ENCODE data around the gene CACNA1E.

The CACNA1E gene

DNA sequence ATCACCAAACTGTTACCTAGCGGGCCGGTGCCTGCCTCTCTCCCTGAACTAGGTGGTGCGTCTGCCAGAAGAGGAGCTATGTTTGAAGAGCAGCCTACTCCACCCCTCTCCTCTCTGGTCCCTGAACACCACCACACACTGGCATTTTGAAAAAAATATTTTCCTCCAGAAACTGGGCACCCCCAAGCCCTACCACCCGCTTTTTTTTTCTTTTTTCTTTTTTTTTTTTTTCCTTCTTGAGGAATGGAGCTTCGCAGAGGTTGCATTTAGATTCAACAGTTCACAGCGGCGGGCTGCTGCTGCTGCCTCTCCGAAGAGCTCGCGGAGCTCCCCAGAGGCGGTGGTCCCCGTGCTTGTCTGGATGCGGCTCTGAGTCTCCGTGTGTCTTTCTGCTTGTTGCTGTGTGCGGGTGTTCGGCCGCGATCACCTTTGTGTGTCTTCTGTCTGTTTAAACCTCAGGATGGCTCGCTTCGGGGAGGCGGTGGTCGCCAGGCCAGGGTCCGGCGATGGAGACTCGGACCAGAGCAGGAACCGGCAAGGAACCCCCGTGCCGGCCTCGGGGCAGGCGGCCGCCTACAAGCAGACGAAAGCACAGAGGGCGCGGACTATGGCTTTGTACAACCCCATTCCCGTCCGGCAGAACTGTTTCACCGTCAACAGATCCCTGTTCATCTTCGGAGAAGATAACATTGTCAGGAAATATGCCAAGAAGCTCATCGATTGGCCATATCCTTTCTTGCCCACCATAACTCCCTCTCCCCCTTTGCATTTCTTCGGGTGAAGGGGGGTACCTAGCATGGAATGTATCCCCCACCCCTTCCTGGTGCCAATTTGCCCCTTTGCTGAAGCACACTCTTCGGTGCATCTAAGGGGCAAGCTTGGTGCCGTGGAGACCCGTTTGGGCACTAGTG, at the start of gene CACNA1E:
Gene CACNA1E, plus strand, starts transcription at position 233 of the 911 bp plus-strand sequence. Its CDS starts 228 bp downstream, at position 461.
- no peak for DNase-seq

DNA sequence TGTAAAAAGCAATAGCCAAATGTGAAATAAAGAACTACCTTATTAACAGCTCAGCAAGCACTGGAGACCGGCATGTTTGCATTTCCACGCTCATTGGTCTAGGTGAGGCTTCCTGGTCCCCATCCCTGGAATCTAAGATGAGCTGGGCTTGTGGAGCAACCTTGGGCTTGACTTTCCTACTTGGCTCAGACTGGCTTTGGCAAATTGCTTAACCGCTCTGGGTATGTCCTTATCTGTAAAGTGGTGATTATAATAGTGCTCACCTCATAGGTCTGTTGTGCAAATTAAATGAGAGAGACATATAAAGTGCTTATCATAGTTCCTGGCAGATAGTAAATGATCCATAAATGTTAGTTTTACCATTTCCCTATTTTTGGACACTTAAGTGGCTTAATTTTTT, 49.4 kb upstream of the CACNA1E start:
- no peak for DNase-seq

DNA sequence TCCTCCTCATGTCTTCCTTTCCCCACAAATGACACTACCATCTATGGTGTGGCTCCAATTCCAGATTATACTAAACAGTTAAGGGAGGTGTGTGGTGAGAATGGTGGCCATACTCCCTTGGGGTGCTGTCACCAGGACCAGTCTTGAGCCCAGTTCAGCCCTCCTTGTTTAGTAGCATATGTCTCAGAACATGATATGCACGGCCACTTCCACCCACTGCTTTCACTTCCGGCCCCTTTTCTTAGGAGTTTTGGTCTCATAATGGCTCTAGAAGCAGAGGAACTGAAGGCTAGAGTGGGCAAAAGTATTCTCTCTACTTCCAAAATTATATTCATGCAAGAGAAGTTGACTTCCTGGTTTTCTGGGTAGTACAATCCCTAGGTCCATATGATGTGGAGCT, 45.3 kb upstream of the CACNA1E start:
- no peak for DNase-seq

DNA sequence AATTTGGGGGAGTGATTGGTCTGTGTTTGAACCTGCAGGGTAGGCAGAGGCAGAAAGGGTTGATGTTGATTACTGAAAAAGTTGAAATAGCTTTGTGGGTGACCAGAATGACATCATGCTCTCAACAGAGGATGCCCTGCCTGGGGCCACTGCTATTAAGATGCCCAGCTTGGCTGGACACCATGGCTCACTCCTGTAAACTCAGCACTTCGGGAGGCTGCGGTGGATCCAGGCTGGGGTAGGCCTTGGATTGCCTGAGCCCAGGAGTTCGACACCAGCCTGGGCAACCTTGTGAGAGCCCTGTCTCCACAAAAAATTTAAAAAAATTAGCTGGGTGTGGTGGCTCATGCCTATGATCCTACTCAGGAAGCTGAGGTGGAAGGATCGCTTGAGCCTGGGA, 42.8 kb upstream of the CACNA1E start:
- no peak for DNase-seq

DNA sequence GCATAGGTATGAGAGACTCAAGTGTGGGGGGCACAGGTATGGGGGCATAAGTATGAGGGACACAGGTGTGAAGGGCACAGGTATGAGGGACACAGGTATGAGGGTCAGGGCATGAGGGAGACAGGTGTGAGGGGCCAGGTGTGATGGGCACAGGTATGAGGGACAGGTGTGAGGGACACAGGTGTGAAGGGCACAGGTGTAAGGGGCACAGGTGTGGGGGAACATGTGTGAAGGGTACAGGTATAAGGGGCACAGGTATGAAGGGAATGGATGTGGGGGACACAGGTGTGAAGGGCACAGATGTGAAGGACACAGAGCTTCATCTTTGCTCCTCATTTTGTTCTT, 41.2 kb upstream of the CACNA1E start:
- no peak for DNase-seq

DNA sequence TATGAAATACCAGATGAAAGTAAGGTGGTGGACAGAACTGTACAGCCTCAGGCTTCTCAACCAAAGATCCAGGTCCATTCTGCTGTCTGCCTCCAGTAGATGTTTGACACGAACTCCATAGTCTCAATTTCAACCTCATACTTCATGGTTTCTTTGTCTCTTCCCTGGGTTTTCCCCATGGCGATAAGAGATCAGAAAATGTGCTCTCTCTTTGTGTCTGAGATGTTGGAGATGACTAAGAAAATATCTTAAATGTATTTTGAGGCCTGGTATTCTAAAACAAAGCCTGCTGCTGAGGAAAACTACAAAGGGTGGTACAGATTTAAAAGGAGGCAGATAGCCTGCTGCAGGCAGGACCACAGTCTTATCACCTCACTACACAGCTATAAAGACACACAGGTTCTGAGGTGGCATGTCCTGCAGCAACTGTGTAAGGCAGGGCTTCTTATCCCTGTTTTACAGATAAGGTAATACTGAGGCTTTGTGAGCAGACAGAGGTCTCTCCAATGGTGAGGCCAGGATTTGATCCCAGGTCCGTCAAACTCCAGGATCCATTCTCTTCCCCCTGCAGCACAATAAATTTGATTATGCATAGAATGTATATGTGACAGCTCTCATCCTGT, 40.0 kb upstream of the CACNA1E start:
- DNase-seq: no peak

DNA sequence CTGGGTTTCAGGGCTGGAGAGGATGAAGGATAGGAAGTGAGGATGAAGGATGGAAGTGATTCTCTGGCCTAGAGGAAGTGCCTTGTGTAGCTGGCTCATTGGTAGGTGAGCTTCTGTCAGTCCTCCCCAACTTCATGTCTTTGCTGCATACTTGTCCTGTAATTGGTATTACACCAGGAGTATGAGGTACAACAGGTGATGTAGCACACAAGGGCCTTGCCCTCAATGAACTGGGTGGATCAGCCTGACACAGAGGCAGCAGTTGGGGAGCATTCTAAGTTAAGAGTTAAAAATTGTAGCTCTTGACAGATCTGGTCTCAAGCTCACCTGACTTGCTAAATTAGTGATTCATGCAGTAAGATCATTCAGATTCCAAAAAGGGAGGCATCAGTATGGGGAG, 37.9 kb upstream of the CACNA1E start:
- no peak for DNase-seq

DNA sequence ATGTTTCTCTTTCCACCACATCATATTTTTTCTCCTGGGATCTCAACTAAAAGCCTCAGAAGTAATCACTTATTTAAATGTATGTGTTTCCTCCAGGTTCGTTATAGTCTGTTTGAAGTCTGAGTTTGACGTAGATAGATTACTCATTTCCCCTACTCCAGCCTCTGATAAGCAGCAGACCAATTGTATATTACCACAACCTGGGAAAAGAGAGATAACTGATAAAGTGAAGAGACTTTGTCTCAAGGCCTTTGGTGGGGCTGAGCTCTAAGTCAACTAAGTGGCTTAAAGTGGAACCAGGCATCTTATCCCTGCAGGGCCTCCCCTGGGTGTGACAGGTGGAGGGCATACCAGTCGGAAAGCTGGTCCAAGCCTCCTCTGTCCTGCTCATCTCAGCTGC, 34.9 kb upstream of the CACNA1E start:
- DNase-seq: no peak

DNA sequence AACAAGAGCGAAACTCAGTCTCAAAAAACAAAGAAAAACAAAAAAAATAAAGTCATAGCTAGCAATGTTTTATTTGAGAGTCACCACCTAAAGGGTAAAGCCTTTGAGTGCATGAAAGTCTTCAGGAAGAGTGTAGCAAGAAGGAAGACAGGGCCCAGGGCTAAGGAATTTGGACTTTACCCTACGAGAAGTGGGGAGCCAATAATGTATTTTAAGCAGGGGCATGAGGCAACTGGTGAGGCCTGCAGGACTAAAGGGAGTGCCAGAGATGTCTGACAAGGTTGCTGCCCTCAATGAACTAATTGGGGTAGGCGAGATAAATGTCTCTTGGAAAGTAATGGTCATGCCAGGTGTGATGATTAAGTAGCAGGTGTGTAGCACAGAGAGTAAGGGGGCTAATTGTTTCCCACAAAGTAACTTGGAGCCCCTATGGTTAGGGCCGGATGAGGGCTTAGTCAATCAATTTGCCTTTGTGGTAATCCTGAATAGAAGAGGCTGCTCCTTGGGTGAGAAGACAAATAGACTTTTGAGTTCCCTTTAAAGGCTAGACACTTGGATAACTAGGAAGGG, 31.6 kb upstream of the CACNA1E start:
- no peak for DNase-seq

DNA sequence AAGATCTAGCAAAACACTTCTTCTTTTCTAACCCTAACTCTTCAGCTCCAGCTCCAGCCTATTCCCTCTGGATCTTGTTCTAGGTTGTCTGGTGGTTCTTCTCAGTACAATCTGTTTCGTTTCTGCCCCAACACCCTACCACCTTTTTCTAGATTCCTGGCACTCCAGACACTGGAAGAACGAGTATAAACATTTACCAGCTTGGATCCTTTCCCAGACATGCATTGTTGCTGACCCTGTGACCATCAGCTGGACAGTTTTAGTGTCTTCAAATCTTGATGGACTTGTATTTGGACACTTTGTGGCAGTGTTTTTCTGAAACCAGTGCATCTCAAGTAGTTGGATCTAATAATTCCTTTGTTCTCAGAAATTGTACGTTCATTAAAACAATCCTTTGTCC, 30.6 kb upstream of the CACNA1E start:
- no peak for DNase-seq

DNA sequence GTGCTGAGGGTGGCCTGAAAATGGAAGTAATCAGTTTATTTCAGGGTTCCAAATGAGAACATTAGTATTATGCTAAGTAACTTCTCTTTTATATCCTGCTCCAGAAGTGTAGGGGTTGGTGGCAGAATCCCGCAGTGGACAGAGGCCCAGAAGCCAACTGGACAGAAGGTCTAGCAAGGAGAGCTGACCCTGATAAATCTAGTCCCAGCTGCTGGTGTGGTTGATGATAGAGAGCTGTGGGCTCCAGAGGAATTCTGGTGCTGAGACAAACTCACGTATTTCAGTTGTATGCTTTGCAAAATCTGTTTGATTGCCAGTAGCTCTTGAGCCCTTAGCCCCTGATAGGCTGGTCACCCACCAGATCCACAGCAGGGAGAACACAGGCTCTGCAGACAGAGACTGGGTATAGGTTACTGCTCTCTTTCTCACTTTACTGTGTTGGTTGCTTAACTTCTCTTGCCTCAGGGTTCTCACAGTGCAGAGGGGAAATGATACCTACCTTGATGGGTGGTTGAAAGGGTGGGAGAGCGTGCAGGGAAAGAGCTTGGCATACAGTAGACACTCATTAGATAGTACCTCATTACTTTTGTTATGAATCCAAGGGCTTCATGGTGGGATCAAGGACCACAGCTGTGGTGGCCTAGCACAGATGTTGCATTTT, 29.6 kb upstream of the CACNA1E start:
- DNase-seq: no peak

DNA sequence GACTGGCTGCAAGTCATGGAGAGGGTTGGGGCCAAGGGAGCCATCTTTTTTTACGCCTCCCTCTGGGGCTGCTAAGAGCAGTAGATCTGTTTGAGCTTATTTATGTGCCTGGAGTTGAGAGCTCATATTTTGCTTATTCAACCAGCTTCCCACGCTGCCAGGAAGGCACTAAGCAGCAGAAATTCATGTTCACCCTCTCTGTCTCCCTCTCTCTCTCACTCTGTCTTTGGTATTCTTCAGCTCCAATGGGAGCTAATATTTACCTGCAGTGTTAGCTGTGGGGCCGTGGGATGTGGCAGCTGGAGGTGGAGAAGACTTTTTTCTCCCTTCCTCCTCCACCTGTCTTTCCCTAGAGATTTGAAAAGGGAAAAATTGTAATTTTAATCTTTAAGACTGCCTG, 26.8 kb upstream of the CACNA1E start:
- no peak for DNase-seq

DNA sequence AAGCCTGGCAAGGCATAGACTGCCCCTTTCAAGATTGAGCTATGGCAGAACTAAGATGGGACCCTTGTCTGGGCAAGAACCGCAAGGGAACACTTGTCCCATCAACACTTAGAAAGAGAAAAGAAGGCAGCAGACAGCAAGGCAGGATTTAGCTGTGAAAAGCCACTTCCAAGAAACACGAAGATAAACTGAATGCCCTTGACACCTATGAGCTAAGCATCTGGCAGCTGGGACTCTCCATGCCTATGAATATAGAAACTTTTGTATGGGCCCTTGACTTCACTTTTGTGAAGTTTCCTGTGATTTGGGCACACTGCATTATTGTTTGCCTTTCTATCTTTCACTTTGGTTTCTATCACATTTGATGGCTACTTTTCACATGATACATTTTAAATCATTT, 24.9 kb upstream of the CACNA1E start:
- no peak for DNase-seq

DNA sequence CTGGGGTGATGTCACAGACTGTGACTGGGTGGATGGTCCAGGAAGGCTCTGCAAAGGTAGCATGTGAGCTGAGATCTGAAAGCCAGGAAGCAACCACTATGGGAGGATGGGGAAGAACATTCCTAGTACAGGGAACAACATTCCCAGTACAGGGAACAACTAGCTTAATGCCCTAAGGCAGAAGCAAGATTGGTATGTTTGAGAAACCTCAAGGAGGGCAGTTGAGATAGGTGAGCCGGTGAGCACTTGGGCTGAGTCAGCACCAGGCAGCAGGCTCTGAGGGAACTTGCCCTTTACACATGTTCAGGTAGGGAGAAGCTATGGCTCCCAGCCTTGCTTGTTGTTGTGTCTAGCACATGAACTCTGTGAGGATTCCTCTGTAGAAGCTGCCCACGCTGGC, 24.2 kb upstream of the CACNA1E start:
- DNase-seq: no peak

DNA sequence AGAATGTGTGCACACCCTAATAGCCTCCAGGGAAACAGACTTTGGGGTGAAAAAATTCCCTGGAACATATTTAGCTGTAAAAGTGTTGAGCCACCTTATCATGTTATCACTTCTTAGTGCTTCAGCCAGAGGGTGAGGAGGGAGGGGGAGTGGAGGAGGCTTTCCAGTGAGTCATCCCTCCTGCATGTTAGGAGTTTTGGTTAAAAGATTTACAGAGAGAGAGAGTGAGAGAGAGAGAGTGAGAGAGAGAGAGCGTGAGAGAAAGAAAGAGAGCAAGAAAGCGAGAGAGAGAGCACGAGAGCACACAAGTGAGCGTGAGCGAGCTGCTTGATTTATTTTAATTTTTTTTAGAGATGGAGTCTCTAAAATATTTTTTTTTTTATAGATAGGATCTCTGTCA, 13.5 kb upstream of the CACNA1E start:
- no peak for DNase-seq

DNA sequence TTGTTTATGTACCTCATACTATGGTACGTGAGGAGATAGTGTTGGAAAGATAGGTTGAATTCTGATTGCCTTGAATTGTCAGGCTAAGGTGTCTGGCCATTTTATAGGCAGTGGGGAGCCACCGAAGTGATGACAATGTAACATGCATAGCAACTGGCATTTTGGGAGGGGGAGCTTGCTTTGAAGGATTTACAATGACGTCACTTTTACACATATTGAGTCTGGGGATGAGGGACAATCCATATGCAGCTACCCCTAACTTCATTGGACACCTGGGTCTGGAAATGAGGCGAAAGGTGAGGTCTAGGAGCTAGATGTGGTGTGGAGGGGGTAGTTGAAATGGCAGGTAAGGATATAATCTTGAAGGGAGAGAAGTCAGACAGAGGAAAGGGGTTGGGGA, 7.7 kb upstream of the CACNA1E start:
- DNase-seq: no peak

DNA sequence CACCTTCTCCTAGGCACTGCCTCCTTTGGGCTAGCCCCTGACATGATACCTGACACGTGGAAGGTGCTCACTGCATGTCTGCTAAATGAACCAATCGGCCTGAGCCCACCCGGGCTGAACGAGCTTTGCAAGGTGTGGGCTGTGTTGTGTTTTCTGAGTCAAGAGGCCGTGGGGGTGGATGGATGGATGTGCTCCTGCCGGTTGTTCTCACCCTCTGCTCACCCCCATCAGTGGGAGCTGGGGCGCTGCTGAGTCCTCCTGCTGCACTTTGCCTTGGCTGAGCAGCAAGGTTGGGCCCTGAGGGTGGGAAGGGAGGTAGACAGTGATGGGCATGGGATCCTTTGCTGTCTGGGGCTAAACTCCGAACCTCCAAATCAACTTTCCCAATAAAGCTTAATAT, 6.7 kb upstream of the CACNA1E start:
- DNase-seq: no peak

DNA sequence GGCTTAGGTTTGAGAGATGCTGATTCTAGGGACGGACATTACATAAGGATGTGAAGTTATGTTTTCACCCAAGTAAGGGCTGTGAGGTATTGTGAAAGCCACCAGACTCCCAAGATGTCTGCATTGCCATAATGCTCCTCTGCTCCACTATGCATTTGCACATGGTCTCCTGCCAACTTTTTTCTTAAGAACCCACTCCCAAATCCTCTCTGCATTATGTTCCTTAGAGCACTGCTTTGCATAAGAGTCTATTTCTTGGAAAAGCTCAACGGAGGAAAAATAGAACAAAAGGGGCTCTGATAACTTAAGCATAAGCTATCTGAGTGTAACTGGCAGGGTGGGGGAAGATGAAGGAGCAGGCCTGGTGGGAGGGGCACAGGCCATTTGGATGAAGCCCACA, 5.0 kb upstream of the CACNA1E start:
- no peak for DNase-seq

DNA sequence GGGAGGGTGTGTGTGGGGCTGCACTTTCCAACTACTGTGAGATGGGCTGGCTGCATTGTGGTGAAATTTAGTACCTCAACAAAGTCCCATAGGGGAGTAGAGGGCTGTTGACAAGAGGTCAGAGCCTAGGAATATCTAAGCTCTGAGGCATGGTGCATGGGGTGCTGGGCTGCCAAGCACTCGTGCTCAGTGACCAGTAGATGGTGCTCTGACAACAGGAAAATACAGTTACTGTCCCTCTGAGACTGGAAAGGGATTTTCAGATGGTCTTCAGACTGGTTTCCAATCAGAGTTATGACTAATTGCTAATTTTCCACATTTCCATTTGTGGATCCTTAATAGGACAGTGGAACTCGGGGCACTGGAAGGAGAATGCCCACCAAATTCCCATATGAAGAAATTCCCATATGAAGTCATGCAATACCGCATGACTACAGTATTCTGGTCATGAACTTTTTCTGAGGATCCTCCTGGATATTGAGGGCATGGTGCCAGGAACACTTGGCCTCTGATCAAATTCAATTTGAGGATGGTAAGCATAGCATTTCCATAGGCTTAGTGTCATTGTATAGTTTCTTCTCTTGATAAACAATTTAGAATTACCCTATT, 4.1 kb upstream of the CACNA1E start:
- peak; percentile 66 for DNase-seq

DNA sequence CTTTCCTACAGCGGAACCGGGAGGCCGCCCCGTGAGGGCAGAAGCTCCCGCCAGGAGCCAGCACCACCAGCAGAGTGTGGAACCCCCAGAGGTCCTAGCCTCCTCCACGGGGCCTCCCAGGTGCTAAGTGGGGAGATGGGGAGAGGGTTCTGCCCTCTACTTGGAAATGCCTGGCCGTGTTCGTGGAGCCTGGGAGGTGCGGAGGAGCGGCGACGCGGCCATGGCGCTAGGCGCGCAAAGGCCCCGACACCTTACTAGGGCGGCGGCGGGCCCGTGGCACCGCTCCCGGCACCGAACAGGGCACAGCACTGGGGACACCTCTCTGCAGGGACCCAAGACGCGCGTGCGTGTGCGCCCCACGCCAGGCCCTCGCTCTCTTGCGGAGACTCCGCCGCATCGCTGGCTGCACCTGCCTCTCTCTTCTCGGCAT, 1.3 kb upstream of the CACNA1E start:
- no peak for DNase-seq

DNA sequence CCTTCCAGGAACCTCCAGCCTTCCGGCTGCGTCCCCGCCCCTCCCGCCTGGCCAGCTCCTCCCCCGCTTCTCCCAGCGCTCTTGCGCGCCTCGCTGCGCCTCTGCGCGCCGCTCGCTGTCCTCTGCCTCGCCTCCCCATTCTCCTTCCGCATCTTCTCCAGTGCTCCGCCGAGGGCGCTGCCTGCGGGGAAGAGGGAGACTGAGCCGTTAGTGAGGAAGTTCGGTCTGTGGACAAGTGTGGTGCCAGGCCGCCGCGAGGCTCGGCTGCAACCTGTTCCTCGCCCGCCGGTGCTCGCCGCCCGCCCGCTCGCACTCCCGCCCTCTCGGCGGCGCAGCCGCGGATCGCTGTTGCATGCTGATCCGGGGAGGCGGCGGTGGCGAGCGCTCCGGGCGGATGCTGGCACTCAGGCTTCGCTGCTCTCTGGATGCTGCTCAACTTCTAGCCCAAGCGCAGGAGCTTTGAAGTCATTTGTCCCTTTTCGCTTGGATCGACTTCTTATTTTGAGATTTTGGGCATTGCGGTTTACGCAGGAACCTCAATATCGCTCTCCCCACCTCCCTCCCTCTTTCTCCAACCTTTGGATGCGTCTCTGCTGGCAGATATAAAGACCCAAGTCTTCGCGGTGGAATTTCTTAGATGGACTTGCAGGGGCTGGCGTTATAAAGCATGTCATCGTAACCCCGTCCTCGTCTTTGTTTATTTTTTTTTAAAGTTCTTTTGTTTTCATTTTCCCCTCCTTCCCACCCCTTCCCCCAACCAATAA, 614 bp upstream of the CACNA1E start:
- DNase-seq: no peak

DNA sequence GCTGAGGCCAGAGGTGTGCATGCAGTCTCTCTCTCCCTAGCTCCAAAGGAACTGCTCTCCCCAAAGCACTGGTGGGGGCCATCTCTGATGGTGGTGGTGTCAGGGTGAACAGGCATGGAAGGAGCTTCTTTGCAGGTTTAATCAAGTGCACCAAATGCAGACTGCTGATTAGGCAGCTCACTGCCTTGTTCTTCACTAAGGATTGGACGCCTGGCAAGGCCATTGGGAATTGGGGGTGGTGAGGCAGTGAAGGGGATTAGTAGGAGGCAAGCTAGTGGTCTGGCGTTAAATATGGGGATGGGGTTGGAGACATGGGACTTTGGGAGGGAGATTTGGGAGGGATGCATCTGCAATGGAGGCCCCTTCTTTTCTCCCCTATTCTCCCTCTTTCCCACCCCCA, 1.5 kb downstream of the CACNA1E start:
- DNase-seq: no peak
